Stimulated activated CD4-positive, alpha-beta T cell treated with anti-CD3 and anti-CD28 coated beads, TNF-alpha, amount 100 ng/mL, for 24 hours (primary cell): Measurements from ENCODE around the gene PTCD1.
A peak's percentile ranks its signal among the peaks of the same experiment; 100 is the strongest.

Source experiments
- DNase-seq, 3 experiments: peaks; one replicate each; pipeline ENCODE4 v3.0.0-alpha.2; 2020; ENCODE audit warnings: low read depth in 3 of 3

Gene PTCD1

GRCh38 chr7:99408379-99409191 lies 30.0 kb downstream of the PTCD1 start, which contains the start of the genes BUD31 and PDAP1:
BUD31 (plus strand) TSS chr7:99408969; CDS start chr7:99411093, 2,124 bp downstream.
PDAP1 (minus strand) TSS chr7:99408597; CDS start chr7:99408548, 49 bp downstream.
- peak; percentile 86 to 92 (median 86) for DNase-seq

DNA sequence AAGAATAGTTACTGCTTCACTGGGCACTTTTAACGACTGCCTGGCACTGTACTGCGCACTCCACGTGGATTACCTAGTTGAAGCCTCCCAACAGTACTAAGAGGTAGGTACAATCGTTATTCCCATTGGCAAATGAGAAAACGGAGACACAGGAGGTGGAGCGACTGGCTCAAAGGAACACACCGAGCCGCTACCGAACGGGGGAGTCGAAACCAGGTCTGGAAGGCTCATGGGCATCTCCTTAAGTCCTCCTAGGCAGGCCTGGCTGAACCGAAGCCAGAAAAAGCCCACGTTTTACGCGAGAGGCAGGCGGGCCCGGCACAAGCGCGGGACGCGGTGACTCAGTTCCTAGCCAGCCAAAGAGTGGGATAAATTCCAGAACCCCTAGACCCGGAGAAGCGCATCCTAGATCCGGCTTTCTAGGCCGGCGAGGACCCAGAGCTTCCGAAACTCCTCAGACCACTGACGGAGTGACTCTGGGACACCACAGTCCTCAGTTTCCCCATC lies 30.7 kb downstream of the PTCD1 start:
- peak in 1 of 3 experiments; percentile 27 for DNase-seq

DNA sequence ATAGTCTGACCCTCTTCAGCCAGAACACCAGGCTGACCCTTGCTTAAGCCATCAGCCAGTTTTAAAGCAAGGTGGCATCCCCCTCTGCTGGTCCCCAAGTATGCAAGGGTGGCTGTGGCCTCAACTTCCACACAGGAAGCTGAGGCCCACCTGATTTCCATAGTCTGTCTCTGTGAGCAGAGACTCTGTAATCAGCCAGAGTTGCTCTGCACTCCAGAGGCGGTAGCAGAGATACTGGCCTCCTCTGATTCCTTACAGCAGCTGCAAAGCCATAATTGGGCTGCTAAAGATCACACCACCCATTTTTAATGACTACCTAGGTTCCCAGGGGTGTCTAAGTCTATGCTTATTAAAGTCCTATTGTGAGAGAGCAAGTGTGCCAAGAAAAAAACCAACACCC lies 32.0 kb downstream of the PTCD1 start:
- no peak for DNase-seq

DNA sequence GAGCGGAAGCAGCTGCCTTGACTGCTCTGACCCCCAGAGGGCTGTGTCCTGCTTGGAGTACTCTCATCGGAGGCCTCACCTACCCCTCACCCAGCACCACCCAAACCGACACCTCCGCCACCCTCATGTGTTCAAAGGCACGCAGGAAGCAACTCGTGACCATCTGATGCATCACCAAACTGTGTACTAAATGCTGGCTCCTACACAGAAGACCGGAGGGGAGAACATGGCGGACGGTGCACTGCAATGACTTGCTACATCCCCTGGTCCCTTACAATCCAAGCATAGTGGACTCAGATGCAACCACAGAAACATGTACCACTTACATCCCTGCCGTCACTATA lies 33.6 kb downstream of the PTCD1 start:
- no peak for DNase-seq

DNA sequence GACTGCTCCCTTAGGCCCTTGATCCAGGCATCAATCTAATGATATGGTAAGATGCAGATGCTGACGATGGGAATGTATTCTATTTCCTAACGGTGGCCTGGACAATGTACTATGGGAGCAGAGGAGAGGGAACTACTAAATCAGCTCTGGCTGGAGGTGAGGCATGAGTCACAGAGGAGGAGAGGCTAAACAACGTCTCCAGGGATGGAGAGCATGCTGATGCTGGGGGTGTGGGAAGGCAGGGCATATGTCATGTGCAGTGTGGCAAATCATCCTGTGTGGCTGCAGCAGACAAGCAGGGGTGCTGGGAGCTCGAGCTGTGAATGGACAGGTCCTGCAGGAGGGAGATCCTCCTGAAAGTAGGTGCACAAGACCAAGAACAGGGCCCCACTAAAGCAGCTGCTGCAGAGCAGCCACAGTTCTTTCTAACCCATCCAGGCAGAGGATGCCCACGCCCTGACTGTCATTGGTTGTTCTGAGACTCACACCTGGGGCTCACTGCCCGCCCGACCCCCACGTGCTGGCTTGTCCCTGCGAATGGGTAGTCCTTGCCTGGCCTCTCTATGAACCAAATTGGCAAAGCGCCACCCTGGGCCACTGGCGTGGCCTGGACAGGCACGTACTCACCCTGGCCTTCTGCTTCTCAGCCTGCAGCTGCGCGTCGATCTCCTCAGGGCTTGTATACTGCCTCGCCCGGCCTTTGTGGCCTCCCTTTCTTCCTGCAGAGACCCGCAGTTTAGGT lies 34.2 kb downstream of the PTCD1 start:
- DNase-seq = no peak

DNA sequence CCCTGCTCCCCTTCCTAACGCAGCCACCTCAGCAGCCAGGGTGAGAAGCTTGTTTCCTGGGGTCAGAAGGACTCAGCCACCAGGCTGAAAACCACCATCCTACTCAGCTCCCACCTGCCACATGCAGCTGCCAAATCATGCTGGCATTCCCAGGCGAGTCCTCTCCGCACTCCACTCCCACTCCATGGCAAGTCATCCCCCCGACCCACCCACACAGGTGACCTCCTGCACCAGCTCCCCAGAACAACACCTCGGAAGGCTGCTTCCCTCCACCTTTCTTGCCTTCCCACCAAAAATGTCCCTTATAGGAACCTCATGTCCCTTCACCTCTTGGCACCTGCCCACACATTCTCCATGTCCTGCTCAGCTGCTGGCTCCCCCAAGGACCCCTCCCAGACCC lies 34.8 kb downstream of the PTCD1 start:
- no peak for DNase-seq

DNA sequence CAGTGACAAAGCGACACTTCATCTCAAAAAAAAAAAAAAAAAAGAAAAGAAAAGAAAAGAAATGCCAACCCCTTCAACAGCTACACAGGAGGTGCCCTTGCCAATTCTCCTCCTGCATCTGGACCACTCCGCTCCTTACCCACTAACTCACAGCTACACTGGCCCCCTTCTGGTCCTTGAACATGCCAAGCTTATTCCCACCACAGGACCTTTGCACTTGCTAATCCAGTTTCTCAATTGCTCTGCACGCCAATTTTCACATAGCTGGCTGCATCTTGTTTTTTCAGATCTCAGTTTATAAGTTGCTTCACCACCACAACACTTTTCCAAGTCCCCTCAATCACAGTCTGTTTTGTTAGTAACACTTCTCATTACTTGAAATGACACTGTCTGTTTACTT lies 35.7 kb downstream of the PTCD1 start:
- DNase-seq = no peak

DNA sequence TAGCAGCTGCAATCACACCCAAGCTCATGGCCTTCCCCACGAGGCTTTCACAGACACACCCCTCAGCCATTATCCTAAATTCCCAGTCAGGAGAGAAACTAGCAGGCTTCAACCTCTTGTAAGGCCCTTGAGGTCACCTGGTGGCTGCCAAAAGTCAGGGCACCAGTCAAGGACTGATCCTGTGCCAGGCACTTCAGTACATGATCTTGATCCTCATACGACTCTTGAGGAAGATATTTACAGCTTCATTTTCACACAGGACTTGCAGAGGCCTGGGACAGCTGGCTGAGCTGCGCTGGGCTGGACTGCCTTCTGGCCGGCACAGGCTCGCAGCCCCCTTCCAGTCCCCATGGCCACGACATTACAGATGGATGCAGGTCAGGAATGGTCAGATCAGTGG lies 39.0 kb downstream of the PTCD1 start:
- DNase-seq = no peak

- no peak for DNase-seq
Measured at GRCh38 chr7:99398891-99399445, 39.6 kb downstream of the PTCD1 start.

- no peak for DNase-seq
Measured at GRCh38 chr7:99397297-99397983, 41.2 kb downstream of the PTCD1 start.

GRCh38 chr7:99396418-99397296 lies 41.9 kb downstream of the PTCD1 start:
- DNase-seq = no peak

DNA sequence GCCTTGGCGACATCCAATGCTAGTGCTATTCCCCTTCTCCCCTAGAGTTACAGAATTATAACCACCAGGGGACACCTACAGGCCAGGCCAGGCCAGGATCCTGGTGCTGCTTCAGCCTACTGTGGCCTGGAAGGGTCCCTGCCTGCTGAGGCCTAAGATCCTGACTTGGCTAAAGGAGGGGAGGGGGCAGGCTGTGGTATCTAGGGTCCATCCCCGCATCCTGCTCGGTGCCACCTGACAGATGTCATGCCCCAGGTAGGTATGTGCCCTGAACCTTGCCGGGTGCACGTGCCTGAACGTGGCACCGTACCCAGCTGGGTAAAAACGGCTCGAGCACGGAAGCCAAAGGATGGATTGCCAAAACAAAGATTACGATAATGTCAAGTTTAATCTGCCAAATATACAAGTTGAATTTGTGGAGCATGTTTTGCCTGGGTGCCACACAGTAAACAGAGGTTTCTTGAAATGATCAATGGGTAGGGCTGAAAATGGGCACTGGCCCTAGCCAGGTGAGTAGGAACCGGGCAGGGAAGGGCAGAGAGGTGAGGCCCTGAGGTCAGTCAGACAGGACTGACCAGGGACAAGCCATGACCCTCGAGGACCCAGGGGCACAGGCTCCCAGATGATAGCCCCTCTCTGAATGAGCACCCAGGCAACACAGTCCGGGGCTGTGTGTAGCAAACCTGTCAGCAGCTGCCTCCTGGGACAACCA lies 42.8 kb downstream of the PTCD1 start:
- no peak for DNase-seq

DNA sequence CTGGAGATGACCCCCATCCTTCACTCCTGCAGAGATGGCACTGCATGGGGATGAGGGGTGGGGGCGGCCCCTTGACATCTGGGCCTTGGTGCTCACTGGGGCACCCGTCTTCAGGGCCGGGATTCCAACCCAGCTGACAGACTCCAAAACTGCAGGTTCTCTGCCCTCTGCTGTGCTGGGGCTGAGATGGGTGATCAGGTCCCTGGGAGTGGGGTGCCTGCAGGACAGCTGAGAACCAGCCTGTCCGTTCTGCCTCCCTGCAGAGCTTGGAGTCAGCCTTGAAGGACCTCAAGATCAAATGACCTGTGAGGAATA lies 44.5 kb downstream of the PTCD1 start:
- no peak for DNase-seq

DNA sequence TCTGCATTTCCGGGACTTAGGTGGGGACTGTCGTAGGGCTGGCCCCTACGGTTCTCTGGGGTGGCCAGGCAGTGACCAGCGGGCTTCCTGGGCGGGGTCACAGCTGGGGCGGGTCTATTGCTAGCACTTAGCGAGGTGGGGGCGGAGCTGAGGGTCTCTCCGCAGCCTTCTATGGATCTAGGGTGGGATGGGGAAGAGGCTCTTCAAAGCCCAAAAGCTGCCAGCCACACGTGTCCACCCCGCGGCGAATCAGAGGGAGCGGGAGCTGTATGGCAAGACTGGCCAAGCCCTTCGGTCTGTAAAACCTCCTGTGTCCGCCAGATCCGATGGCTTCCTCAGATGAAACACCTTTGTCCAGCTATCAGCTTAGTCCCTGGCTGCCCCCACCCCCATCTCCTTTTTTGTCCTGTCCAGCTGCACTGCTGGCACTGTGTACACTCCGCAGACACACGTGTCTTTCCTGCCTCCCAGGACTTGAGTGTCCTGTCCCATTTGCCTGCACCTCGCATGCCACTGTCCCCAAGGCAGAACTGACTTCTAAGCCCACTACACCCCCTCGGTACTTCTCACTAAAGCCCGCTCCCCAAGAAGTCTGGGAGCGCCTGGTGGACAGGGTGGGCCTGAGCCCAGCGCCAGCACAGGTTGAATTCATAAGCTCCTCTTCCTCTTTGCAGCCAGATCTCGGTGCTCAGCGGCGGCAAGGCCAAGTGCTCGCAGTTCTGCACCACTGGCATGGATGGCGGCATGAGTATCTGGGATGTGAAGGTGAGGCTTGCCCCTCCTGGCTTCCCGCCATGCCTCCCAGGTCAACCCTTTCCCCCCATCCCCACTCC lies 45.0 kb downstream of the PTCD1 start:
- DNase-seq = no peak

DNA sequence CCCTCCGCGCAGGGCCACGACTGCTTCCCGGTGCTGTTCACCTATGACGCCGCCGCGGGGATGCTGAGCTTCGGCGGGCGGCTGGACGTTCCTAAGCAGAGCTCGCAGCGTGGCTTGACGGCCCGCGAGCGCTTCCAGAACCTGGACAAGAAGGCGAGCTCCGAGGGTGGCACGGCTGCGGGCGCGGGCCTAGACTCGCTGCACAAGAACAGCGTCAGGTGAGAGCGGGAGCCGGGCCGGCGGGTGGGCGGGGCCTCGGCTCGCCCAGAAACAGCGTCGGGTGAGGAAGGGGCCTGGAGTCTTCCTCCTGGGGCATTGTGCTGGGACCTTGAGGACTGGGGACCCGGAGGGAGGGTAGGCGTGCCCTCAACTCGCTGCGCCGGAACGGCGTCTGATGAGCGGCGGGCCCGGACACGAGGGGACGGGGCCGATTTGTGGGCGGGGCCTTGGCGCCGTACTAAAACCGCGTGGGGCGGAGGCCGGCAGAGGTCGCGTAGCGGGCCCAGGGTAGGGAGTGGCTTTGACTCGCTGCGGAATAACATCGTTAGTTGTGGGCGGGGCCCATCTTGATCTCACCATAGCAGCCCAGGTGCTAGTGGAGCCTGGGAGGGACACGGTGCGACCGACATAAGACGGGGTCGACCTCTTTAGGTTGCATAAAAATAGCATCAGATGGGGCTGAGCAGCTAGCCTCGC lies 45.8 kb downstream of the PTCD1 start:
- peak in 1 of 3 experiments; percentile 81 for DNase-seq

GRCh38 chr7:99392046-99392445 lies 46.6 kb downstream of the PTCD1 start:
- no peak for DNase-seq

DNA sequence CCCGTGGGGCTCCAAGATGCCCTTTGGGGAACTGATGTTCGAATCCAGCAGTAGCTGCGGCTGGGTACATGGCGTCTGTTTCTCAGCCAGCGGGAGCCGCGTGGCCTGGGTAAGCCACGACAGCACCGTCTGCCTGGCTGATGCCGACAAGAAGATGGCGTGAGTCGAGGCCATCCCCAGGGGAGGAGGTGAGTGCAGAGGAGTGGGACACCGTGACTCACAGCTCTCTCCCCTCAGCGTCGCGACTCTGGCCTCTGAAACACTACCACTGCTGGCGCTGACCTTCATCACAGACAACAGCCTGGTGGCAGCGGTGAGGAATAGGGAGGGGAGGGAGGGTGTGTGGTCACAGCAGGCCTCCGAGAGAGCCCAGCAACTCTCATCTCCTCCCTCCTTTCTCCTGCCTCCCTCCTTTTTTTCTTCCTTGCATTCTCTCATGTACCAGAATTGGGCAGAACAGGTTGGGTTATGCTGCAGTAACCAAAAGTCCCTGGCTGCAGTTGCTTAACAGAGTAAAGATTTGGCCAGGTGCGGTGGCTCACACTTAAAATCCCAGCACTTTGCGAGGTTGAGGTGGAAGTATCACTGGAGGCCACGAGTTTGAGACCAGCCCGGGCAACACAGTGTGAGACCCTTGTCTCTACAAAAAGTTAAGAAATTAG lies 47.5 kb downstream of the PTCD1 start:
- no peak for DNase-seq

GRCh38 chr7:99389772-99390171 lies 48.8 kb downstream of the PTCD1 start:
- no peak for DNase-seq
